Spinal cord (tissue), 10 donors: ENCODE results near the gene TEAD1. TPM values are rescaled to one million over a fixed set of nuclear protein-coding genes. Genes with fewer than 3 reads are reported as not detected.
A peak's percentile ranks its signal among the peaks of the same experiment; 100 is the strongest.

ENCODE experiments used
- DNase-seq, 6 donors: peaks; one replicate each; pipeline versions ENCODE4 v3.0.0 to v3.0.0-alpha.2; 2013 to 2015; ENCODE audit warnings: low spot score in 6 of 6, low read depth in 4 of 6
- H3K27ac ChIP-seq: one replicate; pipeline ENCODE4 v1.5.1; 2013; ENCODE audit warnings: low read depth, low read length, control low read depth
- H3K27me3 ChIP-seq: one replicate; pipeline ENCODE4 v1.6.1; 2013; ENCODE audit warnings: low read length; ENCODE audit not compliant: control insufficient read depth, insufficient read depth
- H3K36me3 ChIP-seq: one replicate; pipeline ENCODE4 v1.6.1; 2013; ENCODE audit warnings: low read length; ENCODE audit not compliant: control insufficient read depth, insufficient read depth
- H3K4me1 ChIP-seq: one replicate; pipeline ENCODE4 v1.6.1; 2013; ENCODE audit warnings: low read length; ENCODE audit not compliant: control insufficient read depth, insufficient read depth
- H3K4me3 ChIP-seq: one replicate; pipeline ENCODE4 v1.5.1; 2013; ENCODE audit warnings: low read depth, low read length, control low read depth
- H3K9me3 ChIP-seq: one replicate; pipeline ENCODE4 v1.6.1; 2013; ENCODE audit warnings: low read length; ENCODE audit not compliant: control insufficient read depth, insufficient read depth
- WGBS: methylation state at CpG from one replicate; pipeline ENCODE4 v1.1.5; 2013; ENCODE audit warnings: missing lambda C conversion rate; ENCODE audit not compliant: insufficient coverage; 5-methylcytosine and 5-hydroxymethylcytosine counted together
- polyA plus RNA-seq, 2 donors: library from polyadenylated mRNA; unstranded; fragments of 120-200 nt; gene quantifications; one replicate each; pipeline ENCODE4 v1.2.1, GENCODE V29; 2013; ENCODE audit not compliant: insufficient read length in 2 of 2
- total RNA-seq, 2 donors: library from RNA; depleted of rRNA in 1 of 2; stranded (reverse); fragments of 120-200 nt in 1 of 2; fragments of >200 nt in 1 of 2; gene quantifications; one replicate each; pipeline versions ENCODE4 v1.2.3 to v1.2.4, GENCODE V29; 2013 to 2014
- donor health status: healthy.

Gene TEAD1
- total and polyA plus RNA-seq, 4 donors = 39.2 to 70.9 (median 58.7) TPM

GRCh38 chr11:12737024-12737423, 62.8 kb downstream of the TEAD1 start:
- no CpG with 5 or more reads among the region's 2 CpGs for WGBS
- Histone ChIP-seq H3K4me1 (no peaks in the 10 kb centered on the region), H3K27ac (no peak overlapping the region), H3K27me3 (no peaks in the 10 kb centered on the region), H3K9me3 (no peaks in the 10 kb centered on the region), H3K4me3 (no peak overlapping the region), H3K36me3 (no peaks in the 10 kb centered on the region)
- no peak for DNase-seq

GRCh38 chr11:12741671-12742216, 67.5 kb downstream of the TEAD1 start:
- H3K4me1 ChIP-seq = peaks cover 11% of the 10 kb centered on the region
- WGBS = 21% methylated on average over 1 of the region's 1 CpG
- no peak overlapping the region for H3K4me3 ChIP-seq
- no peaks in the 10 kb centered on the region for H3K9me3 ChIP-seq
- peak in 1 of 6 donors; percentile 33 for DNase-seq
- no peaks in the 10 kb centered on the region for H3K27me3 ChIP-seq
- no peaks in the 10 kb centered on the region for H3K36me3 ChIP-seq
- peak overlapping the region; percentile 6 for H3K27ac ChIP-seq

- no peaks in the 10 kb centered on the region for H3K9me3 ChIP-seq
- no peaks in the 10 kb centered on the region for H3K36me3 ChIP-seq
- WGBS = 75% methylated on average over 7 of the region's 8 CpGs
- H3K4me3 ChIP-seq = no peak overlapping the region
- peaks cover 18% of the 10 kb centered on the region for H3K4me1 ChIP-seq
- no peak overlapping the region for H3K27ac ChIP-seq
- no peak for DNase-seq
- no peaks in the 10 kb centered on the region for H3K27me3 ChIP-seq
These were observed 69.7 kb downstream of the TEAD1 start for GRCh38 chr11:12743834-12744449.

GRCh38 chr11:12744826-12745502, 70.7 kb downstream of the TEAD1 start:
- Histone ChIP-seq H3K27ac (no peak overlapping the region), H3K4me1 (peaks cover 18% of the 10 kb centered on the region), H3K36me3 (no peaks in the 10 kb centered on the region), H3K9me3 (no peaks in the 10 kb centered on the region), H3K4me3 (no peak overlapping the region), H3K27me3 (no peaks in the 10 kb centered on the region)
- peak in 1 of 6 donors; percentile 56 for DNase-seq
- WGBS = 32% methylated on average over 9 of the region's 10 CpGs

GRCh38 chr11:12745787-12746186, 71.6 kb downstream of the TEAD1 start:
- Histone ChIP-seq H3K9me3 (no peaks in the 10 kb centered on the region), H3K4me1 (peaks cover 18% of the 10 kb centered on the region), H3K36me3 (no peaks in the 10 kb centered on the region), H3K27ac (no peak overlapping the region), H3K27me3 (no peaks in the 10 kb centered on the region), H3K4me3 (no peak overlapping the region)
- DNase-seq = no peak
- 68% methylated on average over 2 of the region's 3 CpGs for WGBS

GRCh38 chr11:12746593-12747097, 72.4 kb downstream of the TEAD1 start:
- H3K4me3 ChIP-seq = no peak overlapping the region
- peak in 4 of 6 donors; percentile 35 to 74 (median 54) for DNase-seq
- peaks cover 18% of the 10 kb centered on the region for H3K4me1 ChIP-seq
- no peaks in the 10 kb centered on the region for H3K36me3 ChIP-seq
- H3K27ac ChIP-seq = peak overlapping the region; percentile 27
- H3K9me3 ChIP-seq = no peaks in the 10 kb centered on the region
- H3K27me3 ChIP-seq = no peaks in the 10 kb centered on the region
- WGBS = 37% methylated on average over 4 of the region's 6 CpGs

- Histone ChIP-seq H3K4me3 (no peak overlapping the region), H3K27me3 (no peaks in the 10 kb centered on the region), H3K4me1 (peaks cover 18% of the 10 kb centered on the region), H3K27ac (no peak overlapping the region), H3K9me3 (no peaks in the 10 kb centered on the region), H3K36me3 (no peaks in the 10 kb centered on the region)
- WGBS = 79% methylated on average over 2 of the region's 7 CpGs
- no peak for DNase-seq
These were observed 74.3 kb downstream of the TEAD1 start for GRCh38 chr11:12748561-12748960.

GRCh38 chr11:12749442-12749841, 75.2 kb downstream of the TEAD1 start:
- H3K4me3 ChIP-seq = no peak overlapping the region
- H3K4me1 ChIP-seq = peaks cover 18% of the 10 kb centered on the region
- H3K36me3 ChIP-seq = no peaks in the 10 kb centered on the region
- H3K27me3 ChIP-seq = no peaks in the 10 kb centered on the region
- no peak for DNase-seq
- no peak overlapping the region for H3K27ac ChIP-seq
- WGBS = 77% methylated on average over 5 of the region's 6 CpGs
- H3K9me3 ChIP-seq = no peaks in the 10 kb centered on the region

GRCh38 chr11:12750181-12750580, 76.0 kb downstream of the TEAD1 start:
- Histone ChIP-seq H3K36me3 (no peaks in the 10 kb centered on the region), H3K4me1 (peaks cover 15% of the 10 kb centered on the region), H3K9me3 (no peaks in the 10 kb centered on the region), H3K27me3 (no peaks in the 10 kb centered on the region), H3K4me3 (no peak overlapping the region), H3K27ac (no peak overlapping the region)
- WGBS = 73% methylated on average over 3 of the region's 5 CpGs
- no peak for DNase-seq
